ENCODE measurements around the gene C6orf52. TPM values are rescaled to one million over a fixed set of nuclear protein-coding genes. Genes with fewer than 3 reads are reported as not detected.
A peak's percentile ranks its signal among the peaks of the same experiment; 100 is the strongest.

The C6orf52 gene
- total and polyA plus RNA-seq, 9 of the 15 experiments (the other 6 are each of a cell fraction or from before 2014, with no cell fraction given): 6.7 to 37.0 (median 11.1) TPM

DNA sequence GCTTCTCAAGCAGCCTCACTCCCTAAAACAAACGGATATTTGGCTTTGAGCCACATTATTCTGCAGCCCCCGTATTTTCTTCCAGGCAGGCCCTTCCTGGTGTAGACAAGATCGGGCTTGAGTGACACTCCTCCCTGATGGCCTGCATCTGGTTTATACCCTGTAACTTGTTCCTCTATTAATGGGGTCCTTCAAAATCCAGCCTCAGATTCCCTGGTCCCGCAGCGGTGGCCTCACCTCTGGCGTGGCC is 28.1 kb upstream of the C6orf52 start (continued):
- TF ChIP-seq SMC3 (conservative IDR thresholded peaks at IDR 0.05; ENCODE audit: insufficient read depth, low read depth, low read length): 0 out of 2 replicates have a peak, but pooled peaks have one; percentile 0
- TF ChIP-seq CEBPZ (IDR thresholded peaks at IDR 0.05; ENCODE audit: borderline replicate concordance, low read depth, low read length): no peak
- 0 out of 2 replicates have a peak, but pooled peaks have one; percentile 10 for TF ChIP-seq ZNF41 (CRISPR knock-in tag; conservative IDR thresholded peaks at IDR 0.05)
- TF ChIP-seq SPI1 (IDR thresholded peaks at IDR 0.05; ENCODE audit: borderline replicate concordance, low read depth, low read length): no peak
- peak; percentile 55 for TF ChIP-seq PRDM10 (IDR thresholded peaks at IDR 0.05; ENCODE audit: partially characterized antibody)
- no peak for TF ChIP-seq CHCHD3 (CRISPR knock-in tag; IDR thresholded peaks at IDR 0.05)
- 0 out of 2 replicates have a peak, but pooled peaks have one; percentile 26 for TF ChIP-seq FOXK1 (CRISPR knock-in tag; IDR thresholded peaks at IDR 0.05; ENCODE audit: borderline replicate concordance)
- no peak for TF ChIP-seq XRCC3 (IDR thresholded peaks at IDR 0.05)
- no peak for TF ChIP-seq MLX (CRISPR knock-in tag; conservative IDR thresholded peaks at IDR 0.05)
- 0 out of 2 replicates have a peak, but pooled peaks have one; percentile 5 for TF ChIP-seq HIVEP1 (CRISPR knock-in tag; IDR thresholded peaks at IDR 0.05)
- no peak; a peak in 1 of 4 replicates for TF ChIP-seq ARNT (IDR thresholded peaks at IDR 0.05)
- TF ChIP-seq NR4A1 (CRISPR knock-in tag; IDR thresholded peaks at IDR 0.05): 0 out of 2 replicates have a peak, but pooled peaks have one; percentile 38
- TF ChIP-seq NR4A1 (tag; IDR thresholded peaks at IDR 0.05): no peak
- TF ChIP-seq, protein P1, sequence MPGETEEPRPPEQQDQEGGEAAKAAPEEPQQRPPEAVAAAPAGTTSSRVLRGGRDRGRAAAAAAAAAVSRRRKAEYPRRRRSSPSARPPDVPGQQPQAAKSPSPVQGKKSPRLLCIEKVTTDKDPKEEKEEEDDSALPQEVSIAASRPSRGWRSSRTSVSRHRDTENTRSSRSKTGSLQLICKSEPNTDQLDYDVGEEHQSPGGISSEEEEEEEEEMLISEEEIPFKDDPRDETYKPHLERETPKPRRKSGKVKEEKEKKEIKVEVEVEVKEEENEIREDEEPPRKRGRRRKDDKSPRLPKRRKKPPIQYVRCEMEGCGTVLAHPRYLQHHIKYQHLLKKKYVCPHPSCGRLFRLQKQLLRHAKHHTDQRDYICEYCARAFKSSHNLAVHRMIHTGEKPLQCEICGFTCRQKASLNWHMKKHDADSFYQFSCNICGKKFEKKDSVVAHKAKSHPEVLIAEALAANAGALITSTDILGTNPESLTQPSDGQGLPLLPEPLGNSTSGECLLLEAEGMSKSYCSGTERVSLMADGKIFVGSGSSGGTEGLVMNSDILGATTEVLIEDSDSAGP (CRISPR knock-in tag; IDR thresholded peaks at IDR 0.05): no peak
- TF ChIP-seq ZNF592 (IDR thresholded peaks at IDR 0.05): peak; percentile 82; the same call in 1 of the 2 replicates
